ENCODE data around the gene RAB38.
A peak's percentile ranks its signal among the peaks of the same experiment; 100 is the strongest.

Gene RAB38

DNA sequence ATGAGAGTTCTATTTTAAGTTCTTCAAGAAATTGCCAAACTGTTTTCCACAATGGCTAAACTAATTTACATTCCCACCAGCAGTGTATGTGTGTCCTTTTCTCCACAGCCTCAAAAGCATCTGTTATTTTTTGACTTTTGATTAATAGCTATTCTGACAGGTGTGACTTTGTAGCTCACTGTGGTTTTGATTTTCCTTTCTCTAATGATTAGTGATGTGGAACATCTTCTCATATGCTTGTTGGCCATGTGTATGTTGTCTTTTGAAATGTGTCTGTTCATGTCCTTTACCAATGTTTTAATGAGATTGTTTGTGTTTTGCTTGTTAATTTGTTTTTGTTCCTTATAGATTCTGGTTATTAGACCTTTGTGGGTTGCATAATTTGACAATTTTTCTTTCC lies 18.0 kb upstream of the RAB38 start:
- H3K36me3 ChIP-seq (ENCODE audit: control insufficient read depth in 2 of 2, insufficient read depth in 1 of 2, low read length in 2 of 2) = no peaks in the 10 kb centered on the region
- POLR2A ChIA-PET = no interaction called here
- CTCF ChIA-PET = interaction anchor here (1.3 to 1.7 kb wide), 2 partner anchors 17 to 359 kb away, joined by 3 to 4 read pairs; no protein-coding TSS in a partner anchor

GRCh38 chr11:88188932-88189253 lies 13.7 kb upstream of the RAB38 start:
- no peaks in the 10 kb centered on the region for H3K9me3 ChIP-seq (ENCODE audit: control insufficient read depth, insufficient read depth, low read depth, low read length)
- ChIA-PET POLR2A (no interaction called here), CTCF (no interaction called here)
- H3K27ac ChIP-seq (ENCODE audit: extremely low read depth, low read depth, low read length) = no peak overlapping the region
- no peaks in the 10 kb centered on the region for H3K36me3 ChIP-seq (ENCODE audit: control insufficient read depth in 2 of 2, insufficient read depth in 1 of 2, low read length in 2 of 2)
- H3K4me3 ChIP-seq (ENCODE audit: low read depth, low read length) = no peak overlapping the region
- TF ChIP-seq YY1 (tag by site-specific recombination; IDR thresholded peaks at IDR 0.05) (no peak), SP7 (tag by site-specific recombination; IDR thresholded peaks at IDR 0.05) (peak; percentile 72; the same call in 1 of the 2 replicates), OVOL3 (tag by site-specific recombination; IDR thresholded peaks at IDR 0.05) (no peak), GLIS1 (tag by site-specific recombination; IDR thresholded peaks at IDR 0.05) (0 out of 2 replicates have a peak, but pooled peaks have one; percentile 2), ZNF529 (tag by site-specific recombination; IDR thresholded peaks at IDR 0.05; ENCODE audit: insufficient replicate concordance) (no peak)
- 0 out of 2 replicates have a peak, but pooled peaks cover 6% of the 10 kb centered on the region for H3K4me1 ChIP-seq (ENCODE audit: control insufficient read depth, insufficient read depth, low read length)

More for the DNA sequence above, 18.0 kb upstream of the RAB38 start:
- Histone ChIP-seq H3K9me3 (ENCODE audit: control insufficient read depth, insufficient read depth, low read depth, low read length) (no peaks in the 10 kb centered on the region), H3K4me3 (ENCODE audit: low read depth, low read length) (no peak overlapping the region), H3K27ac (ENCODE audit: extremely low read depth, low read depth, low read length) (no peak overlapping the region), H3K4me1 (ENCODE audit: control insufficient read depth, insufficient read depth, low read length) (0 out of 2 replicates have a peak, but pooled peaks cover 6% of the 10 kb centered on the region)
- TF ChIP-seq ZBTB6 (tag by site-specific recombination; IDR thresholded peaks at IDR 0.05) (no peak), ZNF510 (tag by site-specific recombination; IDR thresholded peaks at IDR 0.05; ENCODE audit: insufficient replicate concordance) (no peak), ZNF112 (tag by site-specific recombination; IDR thresholded peaks at IDR 0.05) (no peak), PRDM1 (tag by site-specific recombination; IDR thresholded peaks at IDR 0.05) (no peak), ZNF658 (tag by site-specific recombination; IDR thresholded peaks at IDR 0.05) (no peak), ZNF549 (tag by site-specific recombination; IDR thresholded peaks at IDR 0.05) (no peak), ATF2 (tag by site-specific recombination; IDR thresholded peaks at IDR 0.05; ENCODE audit: low read depth) (no peak), ZNF239 (tag by site-specific recombination; IDR thresholded peaks at IDR 0.05) (no peak), ZBTB1 (tag by site-specific recombination; IDR thresholded peaks at IDR 0.05) (no peak), ZNF48 (tag by site-specific recombination; IDR thresholded peaks at IDR 0.05) (no peak)

DNA sequence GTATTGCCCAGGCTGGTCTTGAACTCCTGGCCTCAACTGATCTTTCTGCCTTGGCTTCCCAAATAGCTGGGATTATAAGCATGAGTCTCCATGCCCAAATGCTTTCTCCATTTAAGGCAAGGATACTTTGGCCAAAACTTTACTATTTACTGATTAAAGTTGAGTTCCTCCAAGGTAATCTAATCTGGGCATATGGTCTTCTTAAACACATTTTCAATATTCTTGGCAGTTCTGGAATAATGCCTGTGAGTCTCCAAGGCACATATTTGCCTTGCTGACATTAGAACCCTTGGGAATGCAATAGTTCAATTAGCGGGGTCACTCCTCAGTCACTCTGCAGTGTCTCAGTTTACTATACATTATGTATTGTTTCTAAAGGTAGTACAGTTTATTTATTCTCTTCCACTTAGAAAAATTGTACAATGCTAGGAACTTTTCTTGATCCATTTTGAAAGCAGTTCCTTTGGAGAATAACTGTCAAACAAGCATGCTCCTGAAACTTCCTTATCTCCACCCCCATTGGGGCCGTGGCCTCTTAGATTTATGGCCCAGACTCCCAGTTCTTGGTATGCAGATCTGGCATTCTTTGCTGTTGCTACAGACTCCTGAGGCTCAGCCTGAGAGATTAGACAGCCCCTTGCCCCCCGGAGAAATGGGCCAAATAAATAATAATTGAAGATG lies 13.1 kb upstream of the RAB38 start:
- POLR2A ChIA-PET = no interaction called here
- H3K4me3 ChIP-seq (ENCODE audit: low read depth, low read length) = no peak overlapping the region
- CTCF ChIA-PET = no interaction called here
- H3K4me1 ChIP-seq (ENCODE audit: control insufficient read depth, insufficient read depth, low read length) = 0 out of 2 replicates have a peak, but pooled peaks cover 6% of the 10 kb centered on the region
- no peaks in the 10 kb centered on the region for H3K36me3 ChIP-seq (ENCODE audit: control insufficient read depth in 2 of 2, insufficient read depth in 1 of 2, low read length in 2 of 2)
- H3K9me3 ChIP-seq (ENCODE audit: control insufficient read depth, insufficient read depth, low read depth, low read length) = no peaks in the 10 kb centered on the region
- TF ChIP-seq ZNF561 (tag by site-specific recombination; IDR thresholded peaks at IDR 0.05; ENCODE audit: borderline replicate concordance) (no peak), GLIS1 (tag by site-specific recombination; IDR thresholded peaks at IDR 0.05) (peak; percentile 49; the same call in 1 of the 2 replicates), WT1 (tag by site-specific recombination; IDR thresholded peaks at IDR 0.05) (peak; percentile 23; the same call in 1 of the 2 replicates), ZNF768 (tag by site-specific recombination; IDR thresholded peaks at IDR 0.05) (no peak)
- no peak overlapping the region for H3K27ac ChIP-seq (ENCODE audit: extremely low read depth, low read depth, low read length)

All from HEK293 (cell line).